Retina (tissue), 1 donor: ENCODE measurements around the gene BRI3BP.
"Not testable (repeated sequence)": the region's sequence is repeated elsewhere in the genome, so short reads cannot be mapped to it uniquely, and the experiment has no call there.

Experiments used
- DNase-seq: peaks from one replicate; pipeline ENCODE4 v3.0.0-alpha.2; 2016

Gene BRI3BP

GRCh38 chr12:124975276-124975675 is 18.2 kb upstream of the BRI3BP start:
- no peak for DNase-seq

GRCh38 chr12:124976999-124977398 is 16.4 kb upstream of the BRI3BP start:
- no peak for DNase-seq

- no peak for DNase-seq
These were observed 13.9 kb upstream of the BRI3BP start for GRCh38 chr12:124979568-124979967.

- no peak for DNase-seq
These were observed 13.2 kb upstream of the BRI3BP start for GRCh38 chr12:124980098-124980892.

- not testable (repeated sequence) for DNase-seq
These were observed 6.6 kb upstream of the BRI3BP start for GRCh38 chr12:124986876-124987275.

- peak; percentile 76 for DNase-seq
These were observed 395 bp upstream of the BRI3BP start for GRCh38 chr12:124992874-124993625.

GRCh38 chr12:124994437-124994975 is 1.1 kb downstream of the BRI3BP start:
- DNase-seq = no peak

- DNase-seq = no peak
These were observed 1.9 kb downstream of the BRI3BP start for GRCh38 chr12:124995200-124995961.

GRCh38 chr12:124998705-124999104 is 5.3 kb downstream of the BRI3BP start:
- DNase-seq = no peak

GRCh38 chr12:125001636-125002035 is 8.2 kb downstream of the BRI3BP start:
- no peak for DNase-seq

GRCh38 chr12:125003021-125003420 is 9.6 kb downstream of the BRI3BP start:
- no peak for DNase-seq

- no peak for DNase-seq
These were observed 11.2 kb downstream of the BRI3BP start for GRCh38 chr12:125004621-125005020.

- DNase-seq = no peak
These were observed 12.2 kb downstream of the BRI3BP start for GRCh38 chr12:125005652-125006051.

- no peak for DNase-seq
These were observed 12.9 kb downstream of the BRI3BP start for GRCh38 chr12:125006365-125006764.

- peak; percentile 12 for DNase-seq
These were observed 20.5 kb downstream of the BRI3BP start for GRCh38 chr12:125013816-125014442.

GRCh38 chr12:125014526-125014925 is 21.1 kb downstream of the BRI3BP start:
- no peak for DNase-seq

- no peak for DNase-seq
These were observed 22.4 kb downstream of the BRI3BP start for GRCh38 chr12:125015680-125016310.

GRCh38 chr12:125017801-125018200 is 24.4 kb downstream of the BRI3BP start:
- no peak for DNase-seq

GRCh38 chr12:125018356-125018755 is 24.9 kb downstream of the BRI3BP start:
- no peak for DNase-seq

GRCh38 chr12:125021096-125021495 is 27.7 kb downstream of the BRI3BP start:
- DNase-seq = no peak

GRCh38 chr12:125021771-125022170 is 28.3 kb downstream of the BRI3BP start:
- no peak for DNase-seq

- no peak for DNase-seq
These were observed 29.6 kb downstream of the BRI3BP start for GRCh38 chr12:125023065-125023464.
